Cardiac fibroblast (primary cell): Measurements from ENCODE around the gene PGAM5.
"Not testable (repeated sequence)": the region's sequence is repeated elsewhere in the genome, so short reads cannot be mapped to it uniquely, and the experiment has no call there.

ENCODE experiments used
- DNase-seq, 2 donors: peaks; one replicate each; pipeline versions ENCODE4 v3.0.0 to v3.0.0-alpha.2; 2010; ENCODE audit warnings: low read depth in 2 of 2
- H3K4me3 ChIP-seq, 2 donors: replicated peaks in 1 of 2; 1 replicate in 1 of 2; 2 replicates in 1 of 2; pipeline ENCODE4 v1.5.1; 2011; ENCODE audit warnings: low read depth in 2 of 2, low read length in 2 of 2, mild to moderate bottlenecking in 2 of 2, moderate library complexity in 1 of 2
- CTCF ChIP-seq: IDR thresholded peaks from one replicate; pipeline ENCODE4 v1.5.1; 2011; ENCODE audit warnings: low read depth, mild to moderate bottlenecking, low read length, inconsistent platforms

The PGAM5 gene

DNA sequence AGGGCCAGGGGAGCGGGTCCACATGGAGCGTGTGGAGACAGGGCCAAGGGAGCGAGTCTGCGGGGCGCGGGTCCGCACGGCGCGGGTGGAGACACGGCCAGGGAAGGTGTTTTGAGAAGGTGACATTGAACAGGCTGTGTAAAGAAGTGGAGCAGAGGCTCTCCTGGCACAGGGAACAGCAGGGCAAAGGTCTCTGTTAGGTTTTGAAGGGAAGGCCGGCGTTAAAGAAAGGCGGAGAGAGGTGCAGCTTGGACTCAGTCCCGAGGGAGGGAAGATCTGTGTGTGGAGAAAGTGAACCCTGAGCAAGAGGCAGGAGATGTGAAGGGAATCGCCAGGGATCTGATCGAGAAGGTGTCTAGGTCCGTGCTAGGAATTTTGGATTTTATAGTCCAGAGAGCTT lies 21.4 kb upstream of the PGAM5 start:
- H3K4me3 ChIP-seq: no peak overlapping the region
- no peak for DNase-seq
- no peak for TF ChIP-seq CTCF

DNA sequence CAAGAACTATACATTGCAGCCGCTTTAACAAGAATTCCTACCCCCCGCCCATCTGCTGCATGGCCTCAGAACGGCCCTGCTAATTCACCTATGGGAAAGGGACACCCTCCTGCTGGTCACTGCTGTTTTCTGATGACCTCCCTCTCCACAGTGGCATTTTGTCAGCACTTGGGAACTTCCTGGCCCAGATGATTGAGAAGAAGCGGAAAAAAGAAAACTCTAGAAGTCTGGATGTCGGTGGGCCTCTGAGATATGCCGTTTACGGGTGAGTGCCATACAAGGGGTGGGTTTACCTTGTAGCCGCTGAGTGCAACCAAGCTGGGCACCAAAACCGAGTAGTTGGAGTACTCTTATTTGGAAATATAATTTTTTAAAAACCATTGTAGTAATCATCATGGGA lies 20.5 kb upstream of the PGAM5 start:
- TF ChIP-seq CTCF: no peak
- H3K4me3 ChIP-seq: no peak overlapping the region
- DNase-seq: no peak

- not testable (repeated sequence) for DNase-seq, H3K4me3 ChIP-seq
These were observed 18.6 kb upstream of the PGAM5 start for GRCh38 chr12:132692030-132692429.

- not testable (repeated sequence) for DNase-seq
These were observed 15.8 kb upstream of the PGAM5 start for GRCh38 chr12:132694888-132695287.

DNA sequence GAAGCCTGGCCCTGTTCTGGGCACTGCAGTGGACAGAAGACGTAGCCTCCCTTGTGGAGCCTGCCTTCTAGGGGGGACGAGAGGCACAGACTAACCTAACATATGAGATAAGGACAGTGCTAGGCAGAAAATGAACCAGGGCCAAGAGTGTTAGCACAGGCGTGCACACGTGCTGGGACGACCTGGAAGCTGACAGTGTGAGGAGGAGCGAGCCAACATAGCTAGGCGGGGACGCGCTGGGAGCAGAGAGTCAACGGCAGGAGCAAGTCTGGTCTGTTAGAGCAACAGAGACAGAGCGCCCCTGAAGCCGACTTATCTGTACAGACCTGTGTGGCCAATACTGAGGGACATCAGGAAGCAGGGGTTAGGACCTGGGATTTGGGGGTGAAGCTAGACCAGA lies 15.2 kb upstream of the PGAM5 start:
- TF ChIP-seq CTCF: no peak
- no peak for DNase-seq
- no peak overlapping the region for H3K4me3 ChIP-seq

More at GRCh38 chr12:132694888-132695287, 15.8 kb upstream of the PGAM5 start:
- not testable (repeated sequence) for H3K4me3 ChIP-seq

DNA sequence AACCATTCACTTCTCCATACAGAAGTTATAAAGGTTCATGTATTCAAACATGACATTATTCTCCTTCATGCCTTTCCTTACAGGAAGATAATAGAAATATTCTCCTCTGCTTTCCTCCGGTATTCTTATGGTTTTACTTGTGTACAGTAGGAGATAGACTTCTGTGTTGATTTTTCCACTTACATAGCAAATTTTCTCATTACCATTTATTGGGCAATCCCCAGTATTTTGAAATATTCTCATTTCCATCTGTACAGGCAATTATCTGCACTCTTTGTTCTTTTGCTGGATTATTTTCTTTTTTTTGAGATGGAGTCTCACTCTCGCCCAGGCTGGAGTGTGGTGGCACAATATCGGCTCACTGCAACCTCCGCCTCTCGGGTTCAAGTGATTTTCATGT lies 12.3 kb upstream of the PGAM5 start:
- TF ChIP-seq CTCF: no peak
- DNase-seq: no peak
- H3K4me3 ChIP-seq: no peak overlapping the region

GRCh38 chr12:132700212-132700822 lies 10.3 kb upstream of the PGAM5 start:
- DNase-seq: peak; percentile 38 to 70
- TF ChIP-seq CTCF: no peak
- H3K4me3 ChIP-seq: no peak overlapping the region

DNA sequence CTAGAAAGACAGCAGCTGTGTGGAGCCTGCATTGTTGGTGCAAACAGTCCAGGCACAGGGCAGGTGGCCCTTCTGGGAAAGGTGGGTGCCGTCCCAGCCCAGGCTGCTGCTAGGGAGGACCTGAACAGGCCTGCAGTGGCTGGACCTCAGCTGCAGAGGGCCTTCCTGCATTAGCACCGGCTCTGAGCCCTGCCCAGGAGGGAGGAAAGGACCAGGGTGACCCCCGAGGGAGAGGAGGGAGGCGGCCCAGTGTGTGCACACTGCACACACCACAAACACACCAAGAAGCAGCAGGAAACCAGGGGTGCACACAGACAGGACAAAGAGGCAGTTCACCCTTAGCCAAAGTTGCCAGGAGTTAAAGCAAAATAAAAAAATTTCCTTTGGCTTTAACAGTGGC lies 8.0 kb upstream of the PGAM5 start:
- H3K4me3 ChIP-seq: no peak overlapping the region
- no peak for TF ChIP-seq CTCF
- no peak for DNase-seq
